Mesenteric fat pad (tissue), 1 donor: ENCODE measurements around the gene TRIM44. TPM values are rescaled to one million over a fixed set of nuclear protein-coding genes. Genes with fewer than 3 reads are reported as not detected.
"Not testable (repeated sequence)": the region's sequence is repeated elsewhere in the genome, so short reads cannot be mapped to it uniquely, and the experiment has no call there.

Source experiments
- DNase-seq: peaks from one replicate; pipeline ENCODE4 v3.0.0-alpha.2; 2020; ENCODE audit warnings: low spot score
- total RNA-seq: library from RNA; stranded (reverse); fragmentation: NEBNext Ultra II Directional; extraction: Animal tissue kit (Norgen Biotek cat#: 25700); gene quantifications from one replicate; pipeline ENCODE4 v1.2.1, GENCODE V29; 2021
- donor health status: DM: yes; HTN: yes; CAD: no.

The TRIM44 gene
- total RNA-seq, 1 donor from 2014 or later, result 74.0 TPM

- no peak for DNase-seq
Measured at GRCh38 chr11:35714882-35715627, 52.5 kb downstream of the TRIM44 start.

GRCh38 chr11:35715677-35716076, 53.1 kb downstream of the TRIM44 start:
- DNase-seq, result not testable (repeated sequence)

- DNase-seq, result no peak
Measured at GRCh38 chr11:35717043-35717442, 54.5 kb downstream of the TRIM44 start.

GRCh38 chr11:35717520-35717919, 54.9 kb downstream of the TRIM44 start:
- no peak for DNase-seq

- DNase-seq, result no peak
Measured at GRCh38 chr11:35721651-35722282, 59.2 kb downstream of the TRIM44 start.

GRCh38 chr11:35722641-35723040, 60.1 kb downstream of the TRIM44 start:
- no peak for DNase-seq

- no peak for DNase-seq
Measured at GRCh38 chr11:35723493-35723892, 60.9 kb downstream of the TRIM44 start.

GRCh38 chr11:35723913-35724312, 61.3 kb downstream of the TRIM44 start:
- DNase-seq, result no peak

- no peak for DNase-seq
Measured at GRCh38 chr11:35725885-35726284, 63.3 kb downstream of the TRIM44 start.

GRCh38 chr11:35727140-35727539, 64.6 kb downstream of the TRIM44 start:
- no peak for DNase-seq

- DNase-seq, result no peak
Measured at GRCh38 chr11:35730254-35730653, 67.7 kb downstream of the TRIM44 start.

- DNase-seq, result no peak
Measured at GRCh38 chr11:35734669-35735410, 72.3 kb downstream of the TRIM44 start.

GRCh38 chr11:35735411-35735810, 72.8 kb downstream of the TRIM44 start:
- no peak for DNase-seq

- DNase-seq, result no peak
Measured at GRCh38 chr11:35735903-35736302, 73.3 kb downstream of the TRIM44 start.

- no peak for DNase-seq
Measured at GRCh38 chr11:35736952-35737351, 74.4 kb downstream of the TRIM44 start.

GRCh38 chr11:35740061-35740799, 77.7 kb downstream of the TRIM44 start:
- no peak for DNase-seq

GRCh38 chr11:35742707-35743454, 80.3 kb downstream of the TRIM44 start:
- DNase-seq, result no peak

GRCh38 chr11:35746356-35747153, 84.0 kb downstream of the TRIM44 start:
- DNase-seq, result no peak

- DNase-seq, result no peak
Measured at GRCh38 chr11:35747668-35748067, 85.1 kb downstream of the TRIM44 start.

- DNase-seq, result no peak
Measured at GRCh38 chr11:35748644-35749043, 86.1 kb downstream of the TRIM44 start.
